ENCODE results near the gene DNER.

Gene DNER

DNA sequence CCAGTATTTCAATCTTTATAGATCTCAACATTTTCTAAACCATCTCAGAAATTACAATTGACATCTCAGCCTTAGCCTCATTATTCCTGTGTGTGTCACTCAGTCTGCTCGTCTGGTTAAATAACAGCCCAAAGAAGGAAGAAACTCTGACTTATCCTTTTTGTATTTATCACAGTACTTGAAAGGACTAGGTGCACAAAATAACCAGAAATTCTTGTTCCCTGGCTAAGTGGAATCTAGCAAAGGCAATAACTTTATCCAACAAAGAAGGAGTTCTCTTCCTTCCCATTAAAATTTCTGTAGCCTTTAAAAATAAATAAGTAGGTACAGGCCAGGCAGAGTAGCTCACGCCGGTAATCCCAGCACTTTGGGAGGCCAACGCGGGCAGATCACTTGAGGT is 303.4 kb downstream of the DNER start:
- DNase-seq (ENCODE audit: insufficient read length, low spot score) = no peak
- TF ChIP-seq POLR2A (IDR thresholded peaks at IDR 0.05; ENCODE audit: low read depth, low read length) = no peak
- no peak for FAIRE-seq

DNA sequence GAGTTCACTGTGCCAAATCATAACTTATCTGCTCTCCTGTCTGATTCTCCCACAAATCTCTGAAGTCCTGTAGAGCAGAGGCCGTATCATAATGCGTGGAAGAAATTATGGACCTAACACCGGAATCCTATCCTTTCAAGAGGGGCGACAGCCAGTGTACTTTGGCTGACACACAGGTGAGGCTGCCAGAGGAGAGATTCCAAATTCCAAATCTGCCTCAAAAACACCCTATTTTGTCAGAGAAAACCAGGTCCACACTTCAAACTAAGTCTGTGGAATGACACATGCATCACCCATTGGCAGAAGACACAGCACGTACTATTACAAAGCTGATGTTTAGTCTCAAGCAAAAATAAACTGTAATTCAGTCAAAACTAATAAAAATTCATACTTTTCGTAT is 304.1 kb downstream of the DNER start:
- no peak for TF ChIP-seq POLR2A (IDR thresholded peaks at IDR 0.05; ENCODE audit: low read depth, low read length)
- DNase-seq (ENCODE audit: insufficient read length, low spot score) (no peak), FAIRE-seq (no peak)

DNA sequence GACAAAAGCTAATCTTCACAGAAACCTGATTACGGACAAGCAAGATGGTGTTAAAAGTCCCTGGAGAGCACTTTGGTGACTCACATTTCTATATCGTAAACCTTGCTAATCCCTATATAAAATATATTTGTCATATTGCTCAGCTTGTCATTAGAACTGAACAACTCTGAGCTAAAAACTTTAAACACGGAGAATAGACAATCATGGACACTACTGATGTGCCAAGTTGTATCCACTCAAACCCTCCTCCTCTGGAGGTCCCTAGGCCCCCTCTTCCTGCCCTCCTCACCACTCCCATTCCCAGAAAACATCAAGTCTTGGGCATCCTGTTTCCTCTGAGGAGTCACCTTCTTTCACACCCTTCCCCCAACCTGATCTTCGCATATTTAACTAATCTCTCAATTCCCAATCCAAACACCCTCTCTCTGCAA is 304.6 kb downstream of the DNER start:
- no peak for FAIRE-seq
- TF ChIP-seq POLR2A (IDR thresholded peaks at IDR 0.05; ENCODE audit: low read depth, low read length) = no peak
- no peak for DNase-seq (ENCODE audit: insufficient read length, low spot score)

DNA sequence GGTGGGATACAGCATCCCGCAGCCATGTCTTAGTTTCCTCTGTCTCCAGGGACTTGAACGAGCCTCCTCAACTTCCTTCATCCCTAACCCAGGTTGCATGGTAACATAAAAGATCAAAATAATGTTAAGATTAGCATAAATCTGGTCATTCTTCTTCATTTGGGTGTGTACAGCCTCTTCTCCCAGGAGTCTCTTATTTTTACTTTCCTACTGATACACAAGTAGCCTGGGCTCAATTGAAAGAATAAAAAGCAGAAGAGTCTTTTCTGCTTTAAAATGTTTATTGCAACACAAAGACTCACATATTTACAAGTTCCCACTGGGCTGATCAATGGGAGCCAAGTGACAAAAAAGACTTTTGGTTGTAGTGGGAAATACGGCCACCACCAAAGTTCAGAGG is 305.4 kb downstream of the DNER start:
- FAIRE-seq (no peak), DNase-seq (ENCODE audit: insufficient read length, low spot score) (no peak)
- no peak for TF ChIP-seq POLR2A (IDR thresholded peaks at IDR 0.05; ENCODE audit: low read depth, low read length)

DNA sequence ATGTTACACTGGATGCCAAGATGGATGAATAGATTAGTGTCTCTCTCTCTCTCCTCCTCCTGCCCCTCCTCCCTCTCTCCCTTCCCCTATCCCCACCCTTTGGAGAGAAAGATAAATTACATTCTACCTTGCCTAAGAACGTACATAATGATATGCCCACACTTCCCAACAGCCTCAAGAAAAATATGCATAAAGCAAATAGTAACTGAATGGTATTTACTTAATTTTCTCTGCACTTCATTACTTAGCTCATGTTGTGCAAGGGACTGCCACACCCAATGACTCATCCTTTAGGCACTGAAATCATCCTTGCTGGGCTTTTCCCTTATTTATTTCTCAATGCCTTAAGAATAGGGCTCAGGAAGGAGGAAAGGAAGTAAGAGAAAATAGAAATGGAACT is 306.0 kb downstream of the DNER start:
- peak; percentile 92 for FAIRE-seq
- no peak for TF ChIP-seq POLR2A (IDR thresholded peaks at IDR 0.05; ENCODE audit: low read depth, low read length)

GRCh38 chr2:229407170-229407569 is 307.2 kb downstream of the DNER start:
- DNase-seq (ENCODE audit: insufficient read length, low spot score) = peak; percentile 52
- no peak for TF ChIP-seq POLR2A (IDR thresholded peaks at IDR 0.05; ENCODE audit: low read depth, low read length)
- peak; percentile 95 for FAIRE-seq

More for the DNA sequence above, 306.0 kb downstream of the DNER start:
- peak; percentile 35 for DNase-seq (ENCODE audit: insufficient read length, low spot score)

DNA sequence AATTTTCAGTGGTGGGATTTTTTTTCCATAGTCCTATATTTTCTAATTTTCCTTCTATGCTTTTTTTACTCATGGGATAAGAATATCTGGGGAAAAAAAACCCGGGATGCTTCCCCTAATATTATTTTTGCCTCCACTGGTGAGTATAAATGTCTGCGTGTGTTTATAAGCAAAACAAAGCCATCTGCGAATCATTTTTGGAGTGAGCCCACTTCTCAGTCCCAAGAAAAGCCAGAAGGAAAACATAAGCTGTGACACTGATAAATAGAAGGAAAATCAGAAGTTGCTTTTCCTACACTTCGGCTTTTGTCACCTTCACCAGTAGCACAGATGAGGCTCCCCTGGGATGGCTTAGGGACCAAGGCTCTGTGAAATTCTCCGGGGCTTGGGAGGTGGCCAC is 308.6 kb downstream of the DNER start:
- DNase-seq (ENCODE audit: insufficient read length, low spot score) (no peak), FAIRE-seq (no peak)
- no peak for TF ChIP-seq POLR2A (IDR thresholded peaks at IDR 0.05; ENCODE audit: low read depth, low read length)

GRCh38 chr2:229403296-229403695 is 311.1 kb downstream of the DNER start:
- no peak for DNase-seq (ENCODE audit: insufficient read length, low spot score)
- FAIRE-seq = no peak
- TF ChIP-seq POLR2A (IDR thresholded peaks at IDR 0.05; ENCODE audit: low read depth, low read length) = no peak

- no peak for DNase-seq (ENCODE audit: insufficient read length, low spot score)
- FAIRE-seq = peak; percentile 30
- no peak for TF ChIP-seq POLR2A (IDR thresholded peaks at IDR 0.05; ENCODE audit: low read depth, low read length)
Measured at GRCh38 chr2:229401171-229401865, 313.0 kb downstream of the DNER start.

DNA sequence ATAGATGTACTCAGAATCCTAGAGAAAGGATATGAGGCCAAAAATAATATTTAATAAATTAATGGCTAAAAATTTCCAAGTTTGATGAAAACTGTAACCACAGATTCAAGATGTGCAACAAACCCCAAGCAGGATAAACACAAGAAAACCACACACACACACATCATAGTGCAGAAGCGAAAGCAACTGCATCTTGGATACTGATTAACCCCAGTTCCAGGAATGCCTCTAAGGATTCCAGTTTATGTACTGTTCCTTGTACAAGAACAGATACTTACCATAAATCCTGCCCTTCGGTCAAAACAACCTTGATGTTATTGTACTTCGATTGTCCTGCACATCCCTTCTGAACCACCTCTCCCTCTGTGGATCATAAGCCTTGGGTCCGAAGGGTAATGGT is 320.4 kb downstream of the DNER start:
- TF ChIP-seq POLR2A (IDR thresholded peaks at IDR 0.05; ENCODE audit: low read depth, low read length) = no peak
- no peak for FAIRE-seq

GRCh38 chr2:229392196-229392595 is 322.2 kb downstream of the DNER start:
- FAIRE-seq = no peak
- no peak for DNase-seq (ENCODE audit: insufficient read length, low spot score)
- TF ChIP-seq POLR2A (IDR thresholded peaks at IDR 0.05; ENCODE audit: low read depth, low read length) = no peak

More for the DNA sequence above, 320.4 kb downstream of the DNER start:
- no peak for DNase-seq (ENCODE audit: insufficient read length, low spot score)

GRCh38 chr2:229388731-229389130 is 325.6 kb downstream of the DNER start:
- FAIRE-seq (no peak), DNase-seq (ENCODE audit: insufficient read length, low spot score) (no peak)
- no peak for TF ChIP-seq POLR2A (IDR thresholded peaks at IDR 0.05; ENCODE audit: low read depth, low read length)

- no peak for FAIRE-seq
- no peak for TF ChIP-seq POLR2A (IDR thresholded peaks at IDR 0.05; ENCODE audit: low read depth, low read length)
- no peak for DNase-seq (ENCODE audit: insufficient read length, low spot score)
Measured at GRCh38 chr2:229387866-229388265, 326.5 kb downstream of the DNER start.

GRCh38 chr2:229380101-229380625 is 334.2 kb downstream of the DNER start:
- DNase-seq (ENCODE audit: insufficient read length, low spot score) (no peak), FAIRE-seq (no peak)
- TF ChIP-seq POLR2A (IDR thresholded peaks at IDR 0.05; ENCODE audit: low read depth, low read length) = no peak

GRCh38 chr2:229378386-229378785 is 336.0 kb downstream of the DNER start:
- DNase-seq (ENCODE audit: insufficient read length, low spot score) (no peak), FAIRE-seq (no peak)
- no peak for TF ChIP-seq POLR2A (IDR thresholded peaks at IDR 0.05; ENCODE audit: low read depth, low read length)

Data from H54 (cell line).